SU-DHL-6 (cell line): Measurements from ENCODE around the gene TEK.

Experiments used
- H2AFZ ChIP-seq: fragments of 200-600 bp; sonication (generic); 2 replicates; pipeline ENCODE4 v1.6.1; 2014; ENCODE audit warnings: low read depth, mild to moderate bottlenecking, moderate library complexity, mixed read lengths, antibody characterized with exemption, low read length; ENCODE audit not compliant: severe bottlenecking
- H3F3A ChIP-seq: fragments of 200-600 bp; shearing (Covaris generic); 2 replicates; pipeline ENCODE4 v1.6.0; 2016; ENCODE audit warnings: antibody characterized with exemption, mild to moderate bottlenecking; ENCODE audit not compliant: insufficient read depth
- H3K27ac ChIP-seq: fragments of 200-600 bp; sonication (generic); 2 replicates; pipeline ENCODE4 v1.5.1; 2016; ENCODE audit warnings: low read depth, mild to moderate bottlenecking, low read length, moderate library complexity, mixed read lengths
- H3K27me3 ChIP-seq: fragments of 200-600 bp; sonication (generic), shearing (Covaris generic); 2 replicates; pipeline ENCODE4 v1.6.0; 2014; ENCODE audit warnings: mild to moderate bottlenecking, low read length
- H3K36me3 ChIP-seq: fragments of 200-600 bp; sonication (generic); 2 replicates; pipeline ENCODE4 v1.6.1; 2014; ENCODE audit warnings: mild to moderate bottlenecking, low read length, mixed read lengths
- H3K4me2 ChIP-seq: fragments of 300-600, 200-600 bp; shearing (Covaris generic), sonication (generic); 2 replicates; pipeline ENCODE4 v1.6.0; 2014; ENCODE audit warnings: low read length, low read depth, mild to moderate bottlenecking; ENCODE audit not compliant: poor library complexity, severe bottlenecking
- H3K4me3 ChIP-seq: fragments of 200-600 bp; sonication (generic); 2 replicates; pipeline ENCODE4 v1.5.1; 2014; ENCODE audit warnings: antibody characterized with exemption, low read length, mild to moderate bottlenecking, mixed read lengths; ENCODE audit not compliant: insufficient read depth, poor library complexity, severe bottlenecking
- H3K79me2 ChIP-seq: fragments of 200-600 bp; sonication (generic); 2 replicates; pipeline ENCODE4 v1.6.1; 2014; ENCODE audit warnings: mild to moderate bottlenecking, low read length, moderate library complexity; ENCODE audit not compliant: insufficient read depth
- H3K9ac ChIP-seq: fragments of 200-600 bp; sonication (generic); 2 replicates; pipeline ENCODE4 v1.7.0; 2014; ENCODE audit warnings: mild to moderate bottlenecking, low read length
- H3K9me2 ChIP-seq: fragments of 200-600 bp; sonication (generic); replicated peaks from 2 replicates; pipeline ENCODE4 v1.6.1; 2014; ENCODE audit warnings: low read length; ENCODE audit not compliant: insufficient read depth
- H3K9me3 ChIP-seq: fragments of 200-600 bp; sonication (generic); 2 replicates; pipeline ENCODE4 v1.6.1; 2014; ENCODE audit warnings: low read length, mixed read lengths; ENCODE audit not compliant: insufficient read depth
- H4K20me1 ChIP-seq: fragments of 200-600 bp; sonication (generic); 2 replicates; pipeline ENCODE4 v1.6.1; 2014; ENCODE audit warnings: low read depth, mild to moderate bottlenecking, antibody characterized with exemption, low read length, moderate library complexity, mixed read lengths
- EZH2phosphoT487 ChIP-seq: fragments of 200-600 bp; sonication (generic), shearing (Covaris generic); conservative IDR thresholded peaks from 2 replicates; pipeline ENCODE4 v1.6.1; 2018; ENCODE audit warnings: mild to moderate bottlenecking, antibody characterized with exemption, low read length, moderate library complexity, mixed read lengths
- TF ChIP-seq, protein P1 (sequence below): fragments of 200-600 bp; sonication (generic); IDR thresholded peaks from one replicate; pipeline ENCODE4 v1.5.1; 2017; ENCODE audit warnings: antibody characterized with exemption, mild to moderate bottlenecking, low read length, moderate library complexity; ENCODE audit not compliant: insufficient read depth, poor library complexity, severe bottlenecking

TEK gene

DNA sequence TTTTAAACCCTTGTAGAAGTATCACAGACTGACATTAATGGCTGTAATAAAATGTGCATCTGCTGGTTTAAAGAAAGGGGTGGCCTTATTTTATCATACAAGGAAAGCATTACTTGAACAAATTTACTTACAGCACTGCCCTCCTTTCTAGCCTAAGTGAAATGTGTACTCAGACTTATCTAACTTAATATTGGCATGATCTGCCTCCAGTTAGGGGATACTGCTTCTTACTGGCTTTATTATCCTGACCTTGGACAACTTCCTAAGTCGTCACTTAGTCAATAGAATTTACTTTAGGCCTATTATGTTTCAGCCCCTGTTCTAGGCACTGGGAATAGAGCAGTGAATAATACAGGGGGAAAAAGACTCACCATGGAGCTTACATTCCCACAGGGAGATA is 79.4 kb downstream of the TEK start:
- Histone ChIP-seq H3K9ac (no peak overlapping the region), H3K9me3 (no peaks in the 10 kb centered on the region), H3F3A (no peaks in the 10 kb centered on the region), H3K27ac (no peak overlapping the region), H3K36me3 (no peaks in the 10 kb centered on the region), H2AFZ (no peak overlapping the region), H3K27me3 (no peaks in the 10 kb centered on the region), H3K9me2 (no peaks in the 10 kb centered on the region), H3K4me2 (no peak overlapping the region), H3K79me2 (no peaks in the 10 kb centered on the region), H3K4me3 (no peak overlapping the region), H4K20me1 (no peaks in the 10 kb centered on the region)
- TF ChIP-seq EZH2phosphoT487 = no peak
- TF ChIP-seq, protein P1, sequence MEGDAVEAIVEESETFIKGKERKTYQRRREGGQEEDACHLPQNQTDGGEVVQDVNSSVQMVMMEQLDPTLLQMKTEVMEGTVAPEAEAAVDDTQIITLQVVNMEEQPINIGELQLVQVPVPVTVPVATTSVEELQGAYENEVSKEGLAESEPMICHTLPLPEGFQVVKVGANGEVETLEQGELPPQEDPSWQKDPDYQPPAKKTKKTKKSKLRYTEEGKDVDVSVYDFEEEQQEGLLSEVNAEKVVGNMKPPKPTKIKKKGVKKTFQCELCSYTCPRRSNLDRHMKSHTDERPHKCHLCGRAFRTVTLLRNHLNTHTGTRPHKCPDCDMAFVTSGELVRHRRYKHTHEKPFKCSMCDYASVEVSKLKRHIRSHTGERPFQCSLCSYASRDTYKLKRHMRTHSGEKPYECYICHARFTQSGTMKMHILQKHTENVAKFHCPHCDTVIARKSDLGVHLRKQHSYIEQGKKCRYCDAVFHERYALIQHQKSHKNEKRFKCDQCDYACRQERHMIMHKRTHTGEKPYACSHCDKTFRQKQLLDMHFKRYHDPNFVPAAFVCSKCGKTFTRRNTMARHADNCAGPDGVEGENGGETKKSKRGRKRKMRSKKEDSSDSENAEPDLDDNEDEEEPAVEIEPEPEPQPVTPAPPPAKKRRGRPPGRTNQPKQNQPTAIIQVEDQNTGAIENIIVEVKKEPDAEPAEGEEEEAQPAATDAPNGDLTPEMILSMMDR = no peak

DNA sequence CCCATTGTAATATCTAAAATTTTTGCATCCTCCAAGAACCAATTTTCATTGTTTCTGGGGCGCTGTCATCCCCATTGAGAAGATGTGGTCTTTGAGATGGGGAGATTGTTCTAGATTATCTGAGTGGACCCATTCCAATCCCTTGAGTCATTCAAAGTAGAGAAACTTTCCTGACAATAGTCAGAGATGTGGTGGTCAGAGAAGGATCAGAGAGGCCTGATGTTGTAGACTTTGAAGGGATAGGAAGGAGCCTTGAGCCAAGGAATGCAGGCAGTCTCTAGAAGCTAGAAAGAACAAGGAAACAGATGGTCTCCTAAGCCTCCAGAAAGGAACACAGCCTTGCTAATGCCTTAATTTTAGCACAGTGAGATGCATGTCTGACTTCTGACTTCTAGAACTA is 80.4 kb downstream of the TEK start:
- Histone ChIP-seq H3K36me3 (no peaks in the 10 kb centered on the region), H3K27ac (no peak overlapping the region), H3K27me3 (no peaks in the 10 kb centered on the region), H2AFZ (no peak overlapping the region), H3K9ac (no peak overlapping the region), H3K4me2 (no peak overlapping the region), H3K4me3 (no peak overlapping the region), H3K79me2 (no peaks in the 10 kb centered on the region), H4K20me1 (no peaks in the 10 kb centered on the region), H3K9me3 (no peaks in the 10 kb centered on the region), H3F3A (no peaks in the 10 kb centered on the region), H3K9me2 (no peaks in the 10 kb centered on the region)
- no peak for TF ChIP-seq EZH2phosphoT487
- TF ChIP-seq, protein P1 = no peak

DNA sequence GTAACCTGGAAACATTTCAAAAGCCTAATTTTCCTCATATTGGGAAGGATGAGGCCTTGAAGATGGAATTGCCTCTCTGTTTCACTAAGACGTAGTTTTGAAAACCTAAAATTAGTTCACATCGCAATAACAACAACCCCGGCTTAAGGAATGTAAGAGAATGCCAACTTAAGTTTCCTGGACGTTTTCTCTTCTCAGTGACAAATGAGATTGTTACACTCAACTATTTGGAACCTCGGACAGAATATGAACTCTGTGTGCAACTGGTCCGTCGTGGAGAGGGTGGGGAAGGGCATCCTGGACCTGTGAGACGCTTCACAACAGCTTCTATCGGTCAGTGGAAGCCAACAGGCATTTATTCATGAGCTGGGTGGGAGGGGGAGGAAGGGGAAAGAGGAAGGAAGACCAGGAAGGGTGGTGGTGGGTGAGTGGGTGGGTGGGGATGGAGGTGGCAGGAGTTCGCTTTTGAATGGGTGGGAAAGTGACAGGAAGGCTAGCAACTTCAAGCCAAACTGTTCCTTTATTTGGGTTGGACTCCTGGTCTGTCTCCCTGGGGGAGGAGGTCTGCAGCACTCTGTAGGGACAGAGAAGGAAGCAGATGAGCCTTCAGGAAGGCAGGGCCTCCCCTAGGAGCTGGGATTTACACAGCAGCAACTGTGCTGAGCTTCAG is 83.4 kb downstream of the TEK start:
- no peak for TF ChIP-seq EZH2phosphoT487
- TF ChIP-seq, protein P1 = no peak
- Histone ChIP-seq H3K79me2 (no peaks in the 10 kb centered on the region), H4K20me1 (no peaks in the 10 kb centered on the region), H3K36me3 (no peaks in the 10 kb centered on the region), H3F3A (no peaks in the 10 kb centered on the region), H3K9me2 (no peaks in the 10 kb centered on the region), H3K4me2 (no peak overlapping the region), H3K27me3 (no peaks in the 10 kb centered on the region), H3K9ac (no peak overlapping the region), H3K9me3 (no peaks in the 10 kb centered on the region), H3K27ac (no peak overlapping the region), H3K4me3 (no peak overlapping the region), H2AFZ (no peak overlapping the region)
